Stimulated activated CD4-positive, alpha-beta T cell treated with anti-CD3 and anti-CD28 coated beads, Interleukin-1b, Interleukin-23, amount 100 ng/mL, for 24 hours (primary cell): ENCODE results near the gene PPP1R1B.

ENCODE experiments used
- DNase-seq, 4 experiments: peaks; one replicate each; pipeline ENCODE4 v3.0.0-alpha.2; 2020; ENCODE audit warnings: low read depth in 4 of 4, low spot score in 1 of 4

PPP1R1B gene

DNA sequence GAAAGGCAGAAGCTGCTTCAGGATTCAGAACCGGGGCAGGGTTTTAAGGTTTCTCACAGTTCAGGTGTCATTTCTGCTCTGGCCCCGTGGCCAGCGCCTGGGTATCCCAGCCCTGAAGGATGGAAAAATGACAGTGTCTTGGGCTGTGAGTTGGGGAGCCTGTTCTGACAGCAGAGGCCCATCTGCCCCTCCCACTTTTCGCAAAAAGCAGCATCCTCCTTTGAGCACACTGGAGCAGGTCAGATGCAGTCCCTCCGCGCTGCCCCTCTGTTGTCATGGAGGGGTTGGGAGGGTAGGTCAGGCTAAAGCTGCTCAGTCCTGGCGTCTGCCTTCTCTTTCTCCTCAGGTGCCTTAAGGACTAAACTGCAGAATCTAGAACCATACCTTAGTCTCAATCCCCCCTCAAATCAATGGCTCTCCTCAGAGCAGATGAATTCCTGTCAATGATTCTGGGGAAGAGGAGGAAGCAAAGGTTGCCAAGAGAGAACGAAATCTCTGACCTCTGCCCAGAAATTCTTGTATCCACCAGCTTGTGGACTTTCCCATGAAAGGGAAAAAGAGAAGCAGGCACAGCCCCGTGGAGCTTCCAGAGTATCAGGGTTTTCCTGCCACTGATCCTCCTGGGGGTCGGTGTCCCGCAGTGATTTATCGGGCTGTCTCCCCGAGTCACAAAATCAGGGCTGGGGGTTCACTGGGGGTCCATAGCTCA is 26.3 kb upstream of the PPP1R1B start:
- no peak for DNase-seq

DNA sequence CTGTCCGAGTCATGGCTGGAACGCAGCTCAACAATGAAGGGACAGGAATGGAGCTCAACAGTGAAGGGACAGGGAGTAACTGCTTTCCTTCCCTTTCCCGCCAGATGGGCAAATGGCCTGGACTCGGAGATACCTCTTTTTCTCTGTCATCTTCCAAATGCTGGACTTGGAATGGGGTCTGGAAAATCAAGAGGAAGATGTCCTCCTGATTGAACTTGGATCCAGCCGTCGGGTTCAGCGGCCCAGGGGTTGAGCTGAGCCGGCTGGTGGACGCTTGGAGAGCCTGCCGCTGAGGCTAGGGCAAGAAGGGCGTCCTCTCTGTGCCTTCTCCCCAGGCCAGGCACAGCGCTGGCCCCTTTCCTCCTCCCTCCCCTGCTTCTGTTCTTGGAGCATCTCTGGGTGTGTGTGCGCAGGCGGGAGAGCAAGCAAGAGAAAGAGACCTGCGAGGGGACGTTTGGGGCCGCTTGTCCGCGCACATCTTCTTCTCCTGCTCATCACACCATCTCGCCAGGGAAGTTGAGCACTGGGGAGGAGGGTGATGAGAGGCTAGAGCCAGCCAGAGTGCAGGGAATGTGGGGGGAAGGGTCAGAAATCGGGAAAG is 25.7 kb upstream of the PPP1R1B start:
- DNase-seq, result no peak

DNA sequence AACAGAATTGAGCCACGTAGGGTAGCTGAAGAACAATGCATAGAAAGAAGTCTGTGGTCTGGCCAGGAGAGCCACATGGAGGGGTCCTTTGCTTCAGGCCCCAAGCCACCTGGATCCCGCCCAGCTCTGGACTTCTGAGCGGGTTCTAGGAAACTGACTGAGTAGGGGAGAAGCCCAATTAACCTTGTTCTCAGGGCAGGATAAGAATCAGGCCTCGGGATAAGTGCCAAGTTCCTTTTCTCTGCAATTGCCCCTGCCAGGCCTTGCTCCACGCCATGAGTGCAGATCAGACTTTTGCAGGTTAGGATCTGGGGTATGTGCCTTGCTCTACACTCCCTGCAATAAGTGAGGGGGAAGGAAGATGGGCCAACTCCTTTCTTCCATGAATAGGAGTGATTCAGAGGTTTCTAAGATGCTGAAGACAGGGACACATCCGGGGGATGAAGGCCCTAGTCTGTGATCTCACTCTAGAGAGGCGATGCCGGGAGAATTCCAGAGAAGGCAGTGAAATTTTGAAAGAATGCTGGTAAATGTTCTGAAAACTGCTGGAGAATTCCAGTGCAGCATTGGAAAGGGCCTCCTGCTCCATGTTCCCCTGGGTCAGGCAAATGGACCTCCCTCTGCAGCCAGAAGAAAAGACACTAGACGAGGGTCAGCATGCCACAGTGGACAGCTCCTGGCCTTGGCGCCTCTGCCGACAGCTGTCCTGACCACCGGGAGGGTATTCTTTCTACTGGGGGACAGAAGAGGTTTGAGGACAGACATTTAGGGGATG is 24.8 kb upstream of the PPP1R1B start:
- DNase-seq, result no peak

DNA sequence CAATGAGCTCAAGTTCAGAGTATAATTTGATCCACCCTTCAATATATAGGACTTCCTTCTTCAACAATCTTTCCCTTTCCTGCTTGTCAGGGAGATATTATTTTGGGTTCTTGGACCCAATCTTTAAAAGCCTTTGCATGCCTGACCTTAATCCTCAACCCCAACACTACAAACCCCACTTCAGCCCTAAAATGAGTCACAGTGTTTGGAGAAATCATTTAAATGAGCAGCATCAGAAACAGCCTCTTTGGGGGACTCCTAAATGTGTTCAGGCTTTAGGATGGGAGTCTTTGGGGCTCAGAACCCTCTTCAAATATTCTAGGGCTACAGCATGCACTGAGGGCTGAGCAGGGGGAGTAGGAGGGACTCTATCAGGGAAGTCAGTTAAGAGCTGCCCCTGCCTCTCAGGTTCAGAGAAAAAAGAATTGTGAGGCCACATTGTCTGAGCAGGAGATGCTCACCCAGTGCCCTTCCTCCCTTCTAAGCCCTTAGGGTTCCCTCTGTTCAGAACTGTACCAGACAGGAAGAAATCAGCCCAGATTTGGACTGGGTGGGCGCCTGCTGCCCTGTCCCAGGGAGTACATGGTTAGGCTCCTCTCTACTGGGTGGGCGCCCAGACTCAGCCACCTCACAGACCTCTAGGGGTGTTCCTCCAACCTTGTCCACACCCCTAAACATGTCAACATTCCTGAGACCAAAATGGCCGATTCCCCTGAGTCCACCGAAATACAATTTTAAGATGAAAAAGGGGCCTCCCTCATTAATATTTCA is 24.0 kb upstream of the PPP1R1B start:
- no peak for DNase-seq

GRCh38 chr17:39603304-39604016 is 23.3 kb upstream of the PPP1R1B start:
- DNase-seq, result no peak

GRCh38 chr17:39604911-39605491 is 21.8 kb upstream of the PPP1R1B start:
- DNase-seq, result no peak

- DNase-seq, result no peak
Observed at GRCh38 chr17:39605492-39606433, 21.0 kb upstream of the PPP1R1B start.

DNA sequence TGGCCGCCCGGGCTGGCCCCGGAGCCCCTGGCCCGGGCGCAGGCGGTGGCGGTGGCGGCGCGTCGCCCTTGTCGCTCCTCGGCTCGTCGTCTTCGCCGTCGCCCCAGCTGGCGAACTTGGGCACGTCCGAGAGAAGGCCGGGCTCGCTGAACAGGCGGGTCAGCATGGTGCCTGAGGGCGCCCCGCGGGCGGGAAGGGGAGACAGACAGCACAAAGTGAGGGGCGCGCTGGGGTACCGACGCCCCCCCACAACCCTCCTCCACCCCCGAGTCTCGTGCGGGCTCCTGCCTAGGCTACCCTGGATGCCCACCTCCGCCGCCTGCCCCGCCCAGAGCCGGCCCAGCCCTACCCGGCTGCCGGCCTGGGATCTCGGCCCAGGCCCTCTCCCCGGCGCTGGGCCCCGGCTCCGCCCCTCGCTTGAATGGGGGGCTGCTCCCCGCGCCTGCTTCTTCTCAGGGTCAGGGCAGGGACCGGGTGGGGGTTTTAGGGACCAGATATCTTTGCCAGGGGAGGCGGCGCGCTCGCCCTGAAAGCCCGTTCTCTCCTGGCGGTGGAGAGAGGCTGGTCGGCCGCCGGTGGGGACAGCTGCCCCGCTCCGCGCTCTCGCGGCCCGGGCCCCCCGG is 20.2 kb upstream of the PPP1R1B start:
- no peak for DNase-seq

- DNase-seq, result no peak
Observed at GRCh38 chr17:39607057-39607850, 19.5 kb upstream of the PPP1R1B start.

DNA sequence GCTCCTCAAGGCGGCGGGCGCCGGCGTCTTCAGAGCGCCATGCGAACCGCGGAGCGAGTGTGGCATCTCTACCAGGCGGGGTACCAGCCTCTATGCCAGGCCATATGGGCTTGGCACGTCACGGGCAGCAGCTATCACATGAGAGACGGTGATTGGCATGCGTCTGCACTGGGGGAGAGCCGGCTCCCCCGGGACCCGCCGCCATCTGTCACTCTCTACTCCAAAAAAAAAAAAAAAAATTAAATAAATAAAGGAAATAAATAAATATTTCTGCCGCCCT is 19.0 kb upstream of the PPP1R1B start, which contains the start of gene NEUROD2:
NEUROD2 (minus strand) TSS at position 70 of the 280 bp plus-strand sequence. CDS start 1,321 bp downstream, outside the sequence.
- DNase-seq, result no peak

DNA sequence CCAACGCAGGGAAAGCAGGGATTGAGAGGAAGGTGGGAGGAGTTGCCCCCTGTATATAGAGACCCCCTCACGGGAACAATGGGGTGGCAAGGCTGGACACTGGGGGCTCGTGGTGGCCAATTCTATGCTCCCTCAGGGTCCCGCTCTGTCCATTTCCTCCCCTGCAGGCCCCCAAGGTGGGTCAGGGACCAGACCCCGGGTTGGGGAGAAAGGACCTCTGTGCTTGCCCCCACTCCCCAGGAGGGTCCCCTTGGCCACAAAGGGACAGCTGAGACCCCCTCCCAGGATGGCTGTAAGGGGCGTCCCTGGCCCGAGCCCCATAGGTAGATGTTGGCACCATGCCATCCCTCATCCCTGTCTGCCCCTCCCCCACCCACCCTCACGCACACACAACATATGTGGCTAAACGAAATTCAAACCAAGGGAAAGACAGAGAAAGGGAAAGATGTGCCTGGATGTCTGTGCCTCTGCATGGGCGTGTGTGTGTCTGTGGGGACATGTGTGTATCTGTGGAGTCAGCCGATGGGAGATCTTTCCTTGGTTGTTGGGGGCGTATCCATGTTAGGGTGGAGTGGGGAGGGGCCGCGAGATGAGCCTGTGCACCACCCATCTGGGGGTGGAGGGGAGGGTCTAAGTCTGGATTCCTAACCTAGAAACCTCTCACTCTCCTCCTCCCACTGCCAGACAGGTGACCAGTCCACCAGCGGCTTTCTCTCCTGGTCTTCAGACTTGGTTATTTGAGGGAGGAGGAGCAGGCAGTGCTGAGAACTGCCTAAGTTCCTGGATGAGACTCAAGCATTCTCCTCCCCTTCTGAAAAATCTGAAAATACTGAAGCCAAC is 18.4 kb upstream of the PPP1R1B start:
- no peak for DNase-seq

- no peak for DNase-seq
Observed at GRCh38 chr17:39609416-39610025, 17.2 kb upstream of the PPP1R1B start.

GRCh38 chr17:39611401-39612112 is 15.2 kb upstream of the PPP1R1B start:
- DNase-seq, result no peak

DNA sequence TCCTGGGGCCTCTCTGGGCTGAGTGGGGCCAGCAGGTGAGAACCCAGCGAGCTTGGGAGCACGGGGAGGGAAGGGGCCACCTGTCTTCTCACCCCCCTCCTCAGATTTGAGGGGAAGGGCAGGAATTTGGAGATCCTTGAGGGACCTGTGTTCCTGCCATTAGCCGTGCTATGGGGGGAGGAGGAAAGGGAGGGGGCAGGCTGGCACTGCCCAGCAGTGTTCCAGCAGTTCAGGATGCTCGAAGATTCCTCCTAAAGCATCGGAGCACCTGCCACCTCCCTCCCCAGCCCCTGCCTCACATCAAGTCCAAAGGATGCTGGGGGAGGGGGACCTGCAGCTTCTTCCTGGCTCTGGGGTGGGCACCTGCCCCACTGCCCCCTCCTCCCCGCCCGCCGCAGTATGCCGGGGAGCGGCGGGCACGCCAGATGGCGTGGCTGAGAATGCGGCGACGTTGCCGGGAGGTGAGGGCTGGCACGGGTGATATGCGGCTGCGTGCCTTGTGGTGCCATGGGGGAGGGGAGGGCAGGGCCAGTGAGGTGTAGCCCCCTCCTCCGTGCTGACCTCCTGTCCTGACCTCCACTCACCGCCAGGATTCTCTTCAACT is 14.4 kb upstream of the PPP1R1B start:
- DNase-seq, result no peak

DNA sequence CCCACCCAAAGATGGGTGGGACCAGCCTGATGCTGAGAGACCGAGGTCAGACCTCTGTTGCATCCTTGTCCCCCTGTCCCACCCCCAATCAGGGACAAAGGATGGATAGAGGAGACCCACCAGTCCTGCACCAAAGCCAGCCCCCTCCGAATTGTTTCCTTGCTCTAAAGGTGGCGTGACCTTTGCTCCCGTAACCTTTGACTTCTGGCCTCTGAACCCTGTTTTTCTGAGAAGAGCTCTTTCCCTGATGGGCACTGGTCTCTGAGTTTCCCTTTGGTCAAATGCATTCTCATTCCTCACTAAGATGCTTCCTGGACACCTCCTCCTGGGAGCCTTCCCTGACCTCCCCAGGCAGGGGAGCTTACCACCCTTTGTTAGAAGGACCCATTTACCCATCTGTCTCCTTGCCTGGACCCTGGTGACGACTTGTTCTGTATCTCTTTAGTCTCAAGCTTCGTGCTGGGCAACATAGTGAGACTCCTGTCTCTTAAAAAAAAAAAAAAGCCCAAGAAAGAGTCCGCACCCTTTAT is 13.8 kb upstream of the PPP1R1B start:
- DNase-seq, result no peak
